GM18519 (cell line): ENCODE results near the gene ORMDL3.
"Not testable (repeated sequence)": the region's sequence is repeated elsewhere in the genome, so short reads cannot be mapped to it uniquely, and the experiment has no call there.

Source experiments
- ATAC-seq: cut with Tn5 transposase; IDR thresholded peaks from one replicate; pipeline ENCODE4 v1.9.1; 2021; ENCODE audit warnings: mild to moderate bottlenecking, moderate library complexity; ENCODE audit not compliant: unreplicated experiment, low FRiP score

ORMDL3 gene

DNA sequence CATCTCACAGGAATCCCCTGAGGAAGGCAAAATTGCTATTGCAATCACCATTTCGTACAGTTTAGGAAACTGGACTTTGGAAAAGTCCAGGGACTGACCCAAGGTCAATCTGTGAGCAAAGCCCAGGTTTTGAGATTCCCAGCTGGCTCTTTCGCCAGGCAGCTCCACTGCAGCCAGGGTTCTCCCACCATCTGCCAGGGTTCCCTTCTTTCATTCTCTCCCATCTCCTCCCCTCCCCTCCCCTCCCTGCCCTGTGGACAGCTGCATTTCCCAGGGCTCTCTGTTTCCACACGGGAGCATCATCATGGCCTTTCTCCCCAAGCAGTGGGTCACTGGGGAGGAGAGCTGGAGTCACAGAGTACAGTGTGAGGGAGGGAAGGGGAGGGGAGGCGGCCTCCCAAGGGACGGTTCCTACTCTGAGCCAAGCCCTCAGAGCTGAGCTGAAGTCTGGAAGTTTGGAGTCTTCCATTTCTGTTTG is 23.5 kb upstream of the ORMDL3 start:
- no peak for ATAC-seq

DNA sequence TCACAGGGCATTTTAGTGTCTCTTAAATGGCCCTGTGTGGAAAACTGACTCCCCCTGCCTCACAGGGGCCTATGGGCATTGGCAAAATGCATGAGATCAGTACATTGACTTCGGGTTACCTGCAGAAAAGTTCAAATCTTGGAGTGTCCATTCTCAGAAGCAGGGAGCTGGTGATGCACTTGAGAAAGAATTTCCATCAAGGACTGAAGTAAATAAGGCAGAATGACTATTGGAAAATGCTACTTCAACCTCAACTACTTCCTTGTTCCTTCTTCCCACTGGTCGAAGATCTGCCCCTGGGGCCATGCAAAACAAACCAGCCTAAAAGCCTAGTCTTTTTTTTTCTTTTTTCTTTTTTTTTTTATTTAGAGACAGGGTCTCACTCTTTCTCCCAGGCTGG is 21.6 kb upstream of the ORMDL3 start:
- no peak for ATAC-seq

DNA sequence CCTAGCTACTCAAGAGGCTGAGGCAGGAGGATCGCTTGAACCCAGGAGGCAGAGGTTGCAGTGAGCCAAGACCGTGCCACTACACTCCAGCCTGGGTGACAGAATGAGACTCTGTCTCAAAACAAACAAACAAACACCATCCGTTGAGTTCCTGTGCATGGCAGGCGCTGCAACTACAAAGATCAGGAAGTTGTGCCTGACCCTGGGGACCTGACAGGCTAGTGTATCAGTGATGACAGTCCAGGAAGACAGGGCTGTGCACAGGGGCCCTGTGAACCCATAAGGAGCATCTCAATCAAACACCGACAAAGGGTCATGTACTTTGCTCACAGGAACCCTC is 21.1 kb upstream of the ORMDL3 start:
- not testable (repeated sequence) for ATAC-seq

DNA sequence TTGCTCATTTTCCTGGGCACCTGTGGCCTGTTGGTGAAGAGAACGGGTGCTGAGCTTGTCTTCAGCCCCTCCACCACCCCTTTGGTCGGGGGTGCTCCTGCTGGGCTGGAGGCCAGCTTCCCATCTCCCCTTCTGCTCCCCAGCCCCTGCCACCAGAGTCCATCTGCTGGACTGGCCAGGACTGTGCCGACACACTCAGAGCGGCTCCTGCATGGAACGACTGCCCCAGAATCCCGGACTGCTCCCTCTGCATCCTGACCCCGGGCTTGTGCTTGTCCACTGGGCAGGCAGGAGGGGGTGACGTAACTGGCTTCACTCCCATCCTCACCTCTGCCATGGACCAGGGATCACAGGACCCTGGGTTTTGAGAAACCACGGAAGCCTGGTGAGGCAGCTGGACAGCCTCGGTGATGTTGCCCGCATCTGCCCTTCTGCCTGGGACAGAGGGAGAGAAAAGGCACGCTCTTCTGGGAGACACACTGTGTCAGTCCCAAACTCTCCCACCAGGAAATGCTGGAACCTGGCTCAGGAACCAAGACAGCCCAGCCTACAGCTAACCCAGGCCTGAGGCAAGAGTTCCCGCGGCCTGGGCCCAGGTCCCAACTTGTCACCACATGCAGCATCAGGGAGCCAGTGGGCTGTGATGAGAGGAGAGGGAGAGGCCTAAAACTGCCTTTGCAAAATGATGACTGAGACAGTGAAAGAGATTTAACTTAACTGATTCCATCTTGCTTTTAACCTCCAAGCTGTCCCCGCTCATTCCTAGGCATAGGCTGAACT is 19.3 kb upstream of the ORMDL3 start:
- no peak for ATAC-seq

DNA sequence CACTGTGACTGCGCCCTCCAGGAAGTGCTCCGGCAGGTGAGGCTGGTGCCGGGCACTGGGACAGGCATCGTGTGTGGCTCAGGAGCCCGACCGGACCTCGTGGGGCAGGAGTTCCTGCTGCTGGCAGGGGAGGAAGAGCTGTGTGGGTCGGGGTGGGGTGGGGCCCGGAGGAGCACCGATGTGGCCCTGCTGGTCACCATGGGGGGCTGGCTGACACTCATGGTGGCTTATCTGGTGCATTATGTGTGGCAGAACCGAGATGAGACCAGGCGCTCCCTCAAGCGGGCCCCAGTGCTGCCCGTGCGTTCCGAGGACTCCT is 17.0 kb upstream of the ORMDL3 start:
- no peak for ATAC-seq

DNA sequence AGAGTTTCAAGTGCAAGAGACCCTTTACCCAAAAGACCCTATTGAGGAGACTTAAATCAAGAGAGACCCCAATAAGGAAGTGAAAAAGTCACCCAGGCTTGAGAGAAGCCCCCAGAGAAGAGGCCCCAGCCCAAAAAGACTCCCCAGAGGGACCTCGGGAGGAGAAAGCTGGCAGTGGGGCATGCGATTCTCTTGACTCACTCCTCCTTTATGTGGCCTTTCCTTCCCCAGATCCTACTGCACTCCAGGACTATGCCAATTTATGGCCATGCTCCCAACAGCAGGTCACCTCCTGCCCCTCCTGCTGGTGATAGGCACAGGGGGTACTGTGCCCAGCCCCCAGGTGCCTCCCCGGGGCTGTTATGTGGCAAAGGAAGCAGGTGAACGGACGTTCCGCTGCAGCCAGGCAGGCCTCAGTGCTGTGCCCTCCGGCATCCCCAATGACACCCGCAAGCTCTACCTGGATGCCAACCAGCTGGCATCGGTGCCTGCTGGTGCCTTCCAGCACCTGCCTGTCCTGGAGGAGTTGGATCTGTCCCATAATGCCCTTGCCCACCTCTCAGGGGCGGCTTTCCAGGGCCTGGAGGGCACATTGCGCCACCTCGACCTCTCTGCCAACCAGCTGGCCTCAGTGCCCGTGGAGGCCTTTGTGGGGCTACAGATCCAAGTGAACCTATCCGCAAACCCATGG is 16.4 kb upstream of the ORMDL3 start:
- no peak for ATAC-seq

DNA sequence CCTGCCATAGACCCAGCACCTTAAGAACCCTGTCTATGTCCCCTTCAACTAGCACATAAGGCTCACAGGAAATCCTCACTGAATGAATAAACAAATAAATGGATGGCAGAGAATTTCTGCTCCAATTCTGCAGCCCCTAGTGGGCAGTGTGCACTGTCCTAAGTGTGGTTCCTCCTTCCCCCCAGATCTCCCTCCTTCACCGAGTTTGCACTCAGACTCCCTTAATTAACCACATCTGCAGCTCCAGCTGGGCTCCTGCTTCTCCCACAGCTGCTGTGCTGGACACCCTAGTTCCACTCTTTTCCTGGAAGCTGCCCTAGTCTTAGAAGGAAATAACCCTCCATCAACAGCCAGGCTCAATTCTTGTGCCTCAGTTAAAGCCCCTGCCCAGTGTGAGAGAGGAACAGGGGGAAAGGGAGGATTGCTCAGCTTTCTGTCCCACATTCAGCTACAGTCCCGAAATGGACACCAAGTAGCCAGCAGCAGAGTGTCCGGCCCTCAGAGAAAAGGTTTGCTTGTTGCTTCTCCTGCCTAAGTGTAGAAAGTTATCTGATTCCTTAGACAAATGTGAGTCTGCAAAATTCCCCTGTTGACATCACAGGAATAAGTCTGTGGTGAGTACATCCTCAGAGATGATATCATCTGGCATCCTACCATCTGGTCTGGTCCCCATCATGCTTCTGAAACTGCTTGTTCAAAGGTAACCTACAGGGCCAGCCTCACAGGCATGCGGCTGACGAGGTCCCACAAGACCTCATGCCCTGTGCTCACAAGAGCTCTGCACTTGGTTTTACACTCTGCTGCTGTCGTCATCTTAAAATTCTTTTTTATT is 12.4 kb upstream of the ORMDL3 start:
- no peak for ATAC-seq

DNA sequence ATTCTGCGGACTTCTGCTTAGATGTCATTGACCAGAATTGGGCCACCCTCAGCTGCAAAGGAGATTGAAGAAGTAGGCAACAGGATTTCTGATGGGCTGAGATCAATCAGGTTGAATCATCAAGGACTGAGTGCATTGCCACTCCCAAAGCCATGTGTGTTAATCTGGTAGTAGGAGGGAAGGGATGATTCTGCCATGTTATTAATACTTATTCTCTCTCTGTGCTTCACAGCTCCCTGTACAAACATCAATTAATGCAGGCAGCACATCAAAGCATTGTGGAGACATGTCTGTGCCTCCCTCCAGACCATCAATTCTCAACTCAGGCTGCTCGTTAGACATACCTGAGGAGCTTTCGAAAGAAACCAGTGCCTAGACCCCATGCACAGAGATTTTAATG is 11.7 kb upstream of the ORMDL3 start:
- ATAC-seq, result no peak

DNA sequence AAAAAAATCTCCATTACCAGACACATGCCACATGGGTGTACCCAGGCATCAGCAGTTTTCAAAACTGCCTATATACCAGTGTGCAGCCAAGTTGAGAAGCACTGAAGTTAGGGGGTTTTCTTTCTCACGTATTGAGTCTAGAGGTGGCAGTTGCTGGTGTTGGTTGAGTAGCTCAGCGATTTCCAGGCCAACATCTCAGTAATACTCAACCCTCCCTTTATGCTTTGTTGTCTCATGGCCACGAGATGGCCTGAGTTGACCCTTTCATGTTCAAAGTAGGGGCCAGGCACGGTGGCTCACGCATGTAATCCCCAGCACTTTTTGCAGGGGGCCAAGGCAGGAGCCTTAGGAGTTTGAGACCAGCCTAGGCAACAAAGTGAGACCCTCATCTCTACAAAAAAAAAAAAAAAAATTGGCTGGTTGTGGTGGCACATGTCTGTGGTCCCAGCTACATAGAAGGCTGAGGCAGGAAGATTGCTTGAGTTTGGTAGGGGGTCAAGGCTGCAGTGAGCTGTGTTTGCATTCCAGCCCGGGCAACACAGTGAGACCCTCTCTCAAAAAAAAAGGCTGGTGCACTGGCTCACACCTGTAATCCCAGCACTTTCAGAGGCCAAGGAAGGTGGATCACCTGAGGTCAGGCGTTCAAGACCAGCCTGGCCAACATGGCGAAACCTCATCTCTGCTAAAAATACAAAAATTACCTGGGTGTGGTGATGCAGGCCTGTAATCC is 10.9 kb upstream of the ORMDL3 start:
- no peak for ATAC-seq

DNA sequence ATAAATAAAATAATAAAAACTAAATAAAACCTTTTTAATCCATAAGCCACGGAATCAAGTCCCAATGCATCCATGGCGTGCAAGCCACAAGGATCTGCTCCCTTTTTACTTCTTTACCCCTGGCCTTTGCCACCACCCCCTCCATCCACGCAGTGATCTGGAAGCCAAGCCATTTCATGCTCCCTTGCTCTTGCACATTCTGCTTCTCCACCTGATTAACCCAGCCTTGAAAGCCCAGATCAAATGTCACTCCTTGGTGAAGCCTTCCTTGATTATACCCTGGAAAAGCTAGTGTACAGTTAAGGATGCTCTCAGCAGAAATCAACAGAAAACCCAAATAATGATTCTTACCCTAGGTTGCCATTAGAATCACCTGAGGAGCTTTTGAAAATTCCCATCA is 10.0 kb upstream of the ORMDL3 start:
- no peak for ATAC-seq

DNA sequence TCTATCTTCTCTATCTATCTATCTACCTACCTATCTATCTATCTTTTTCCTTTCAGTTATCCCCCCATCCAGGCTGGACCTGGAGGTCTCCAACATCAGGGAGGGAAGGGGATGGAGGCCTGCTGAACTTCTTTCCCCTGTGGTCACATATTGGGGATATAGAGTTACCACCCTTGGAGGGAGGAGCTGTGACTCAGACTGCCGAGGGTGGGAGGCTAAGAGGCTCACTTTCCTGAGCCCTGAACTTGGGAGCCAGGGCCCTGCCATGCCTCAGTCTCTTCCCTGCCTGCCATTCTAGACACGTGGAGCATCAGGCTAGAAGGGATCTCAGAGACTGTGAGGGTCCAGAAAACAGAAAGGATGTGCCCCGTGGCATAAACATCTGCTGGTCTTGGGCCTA is 8.5 kb upstream of the ORMDL3 start:
- no peak for ATAC-seq

DNA sequence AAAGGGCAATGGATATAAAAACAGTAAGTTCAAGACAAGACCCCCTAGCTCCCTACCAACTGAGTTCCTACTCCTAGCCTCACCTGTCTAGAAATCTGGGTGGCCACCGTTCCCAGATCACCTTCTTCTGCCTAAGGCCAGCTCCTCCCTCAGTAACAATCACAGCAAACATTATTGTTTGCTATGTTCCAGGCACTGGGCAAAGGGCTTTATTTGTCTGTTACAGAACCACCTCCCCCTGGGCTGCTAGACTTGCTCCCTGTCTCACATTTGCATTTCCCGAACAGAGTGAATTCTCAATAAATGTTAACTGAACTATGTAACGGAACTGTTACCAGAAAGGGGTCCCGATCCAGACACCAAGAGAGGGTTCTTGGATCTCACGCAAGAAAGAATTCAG is 6.9 kb upstream of the ORMDL3 start:
- no peak for ATAC-seq

DNA sequence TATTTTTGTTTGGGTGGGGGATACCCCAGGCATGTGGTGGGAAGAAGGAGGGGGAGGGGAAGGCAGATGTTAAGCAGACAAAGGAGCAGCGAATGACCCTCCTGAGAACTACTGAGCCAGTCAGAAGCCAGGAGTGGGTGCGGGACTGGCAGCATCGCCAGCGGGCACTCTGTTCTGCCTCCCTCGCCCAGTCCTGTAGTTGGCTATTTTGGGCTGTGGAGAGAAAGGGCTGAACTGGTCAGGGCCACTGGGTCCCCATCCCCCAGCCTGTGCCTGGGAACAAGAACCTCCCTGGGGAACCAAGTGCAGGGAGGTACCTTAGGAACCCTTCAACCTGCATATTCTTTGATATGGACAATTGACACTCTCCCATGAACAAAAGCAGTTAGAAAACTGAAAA is 6.5 kb upstream of the ORMDL3 start:
- ATAC-seq, result no peak

DNA sequence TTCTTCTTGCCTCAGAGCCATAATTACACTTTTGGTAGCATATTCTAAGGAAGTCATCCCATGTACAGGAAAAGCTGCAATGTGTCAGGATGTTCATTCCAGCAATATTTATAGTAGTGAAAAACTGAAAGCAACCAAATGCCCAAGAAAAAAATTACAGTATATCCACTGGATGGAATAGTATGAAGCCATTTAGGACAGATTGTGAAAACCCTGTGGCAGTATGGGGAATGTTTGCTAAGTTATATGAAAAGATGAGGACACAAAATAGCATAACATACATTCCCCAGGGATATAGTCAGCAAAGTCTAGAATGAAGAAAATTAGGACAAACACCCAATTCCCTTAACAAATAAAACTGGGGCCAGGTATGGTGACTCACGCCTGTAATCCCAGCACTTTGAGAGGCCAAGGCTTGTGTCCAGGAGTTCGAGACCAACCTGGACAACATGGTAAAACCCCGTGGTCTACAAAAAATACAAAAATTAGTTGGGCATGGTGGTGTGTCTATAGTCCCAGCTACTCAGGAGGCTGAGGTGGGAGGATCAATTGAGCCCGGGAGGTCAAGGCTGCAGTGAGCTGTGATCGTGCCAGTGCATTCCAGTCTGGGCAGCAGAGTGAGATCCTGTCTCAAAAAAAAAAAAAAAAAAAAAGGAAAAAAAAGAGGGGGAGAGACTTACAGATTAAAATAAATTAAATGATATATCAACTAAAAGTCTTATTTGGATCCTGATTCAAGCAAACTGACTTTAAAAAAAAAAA is 2.4 kb upstream of the ORMDL3 start:
- no peak for ATAC-seq

DNA sequence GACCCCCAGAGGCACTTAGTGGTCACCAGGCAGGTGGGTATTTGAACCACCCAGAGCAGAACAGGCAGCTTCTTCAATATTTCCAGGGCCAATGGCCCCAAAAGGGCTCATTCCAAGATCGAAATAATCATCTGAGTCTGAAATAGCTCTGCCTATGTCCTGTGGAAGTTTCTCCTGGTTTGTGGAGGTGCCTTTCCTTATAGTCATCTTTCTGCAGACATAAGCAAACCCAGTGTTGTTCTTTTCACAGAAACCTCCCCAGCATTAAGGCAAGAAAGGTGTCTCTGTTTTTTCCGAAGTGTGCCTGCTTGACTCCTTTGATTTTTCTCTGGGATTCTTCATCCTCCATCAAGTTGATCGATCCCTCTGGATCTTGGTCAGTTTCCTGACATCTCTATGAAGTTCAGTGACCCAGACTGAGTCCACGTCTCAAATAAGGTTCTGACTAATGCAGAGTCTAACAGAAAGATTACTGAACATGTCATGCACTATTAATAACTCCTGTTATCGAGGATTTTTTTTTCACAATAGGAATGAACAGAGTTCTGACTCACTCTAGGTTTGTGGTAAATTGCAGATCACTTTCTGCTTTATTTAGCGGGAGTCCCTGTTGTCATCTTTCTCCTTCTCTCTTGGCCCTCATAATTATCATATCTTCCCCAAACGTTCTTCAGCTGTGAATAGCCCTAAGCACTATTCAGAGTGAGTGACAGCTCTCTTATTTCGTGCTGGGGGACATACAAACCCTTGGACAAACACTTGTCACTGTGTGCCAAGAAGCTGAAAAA is 1.7 kb upstream of the ORMDL3 start:
- ATAC-seq, result no peak

DNA sequence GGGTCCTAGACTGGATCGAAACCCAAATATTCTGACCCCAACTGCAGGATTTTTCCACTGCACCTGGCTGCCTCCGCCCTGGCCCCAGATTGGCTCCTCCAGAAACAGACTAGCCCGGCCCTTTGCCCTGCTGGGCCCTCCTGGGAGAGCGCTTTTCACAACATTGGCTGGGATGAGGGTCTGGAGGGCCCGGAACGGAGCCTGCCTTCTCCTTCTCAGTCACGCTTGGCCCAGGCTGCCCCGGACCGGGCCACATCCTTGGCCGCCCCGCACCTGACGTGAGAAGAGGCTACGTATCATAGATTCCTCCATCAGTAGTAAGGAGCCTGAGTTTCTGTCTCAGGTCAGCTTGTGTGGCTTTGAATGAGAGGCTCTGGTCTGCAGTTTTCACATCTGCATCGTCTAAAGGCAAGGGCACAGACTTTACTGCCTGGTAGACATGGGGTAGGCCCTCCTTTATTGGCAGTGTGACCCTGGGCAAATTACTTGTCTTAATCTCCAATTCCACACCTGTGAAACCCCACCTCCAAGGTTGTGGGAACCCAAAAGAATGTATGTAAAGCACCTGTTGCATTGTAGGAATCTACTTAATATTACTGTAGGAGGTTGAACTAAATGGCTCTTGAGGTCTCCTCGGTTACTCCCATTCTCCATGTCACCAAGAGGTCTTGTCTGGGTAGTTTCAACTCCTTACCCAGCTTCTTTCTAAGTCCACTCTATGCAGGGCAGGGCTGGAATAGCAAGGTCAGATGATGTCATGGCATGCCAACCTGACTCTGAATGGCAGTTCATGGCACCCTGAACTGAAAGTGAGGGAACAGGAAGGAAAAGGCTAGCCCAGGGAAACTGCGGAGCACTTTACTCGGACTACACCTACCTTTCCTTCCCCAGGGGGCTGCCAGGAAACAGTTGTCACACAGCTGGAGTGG is 792 bp upstream of the ORMDL3 start:
- ATAC-seq, result no peak

DNA sequence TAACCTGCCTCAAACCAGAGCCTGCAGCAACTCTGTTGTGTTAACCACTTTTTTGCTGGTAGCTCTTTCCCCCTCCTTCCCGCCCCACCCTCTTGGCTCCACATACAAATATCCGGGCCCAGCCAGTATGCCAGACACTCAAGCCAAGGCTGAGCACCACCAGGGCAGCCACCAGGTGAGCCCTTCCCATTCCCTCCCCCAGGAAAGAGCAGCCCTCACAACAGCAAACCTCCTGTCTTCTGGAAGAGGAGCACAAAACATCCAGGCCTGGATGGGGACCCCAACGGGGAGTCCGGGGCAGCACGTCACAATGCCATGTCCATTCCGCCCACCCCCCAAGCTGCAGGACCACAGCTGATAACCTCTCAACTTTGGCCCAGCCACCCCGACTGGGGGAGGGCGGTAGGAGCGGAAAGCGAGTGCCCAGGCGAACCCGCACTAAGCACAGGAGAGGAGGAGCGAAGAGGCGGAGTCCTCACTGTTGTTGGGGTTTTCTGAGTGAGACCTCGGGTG is 757 bp downstream of the ORMDL3 start:
- ATAC-seq, result no peak

DNA sequence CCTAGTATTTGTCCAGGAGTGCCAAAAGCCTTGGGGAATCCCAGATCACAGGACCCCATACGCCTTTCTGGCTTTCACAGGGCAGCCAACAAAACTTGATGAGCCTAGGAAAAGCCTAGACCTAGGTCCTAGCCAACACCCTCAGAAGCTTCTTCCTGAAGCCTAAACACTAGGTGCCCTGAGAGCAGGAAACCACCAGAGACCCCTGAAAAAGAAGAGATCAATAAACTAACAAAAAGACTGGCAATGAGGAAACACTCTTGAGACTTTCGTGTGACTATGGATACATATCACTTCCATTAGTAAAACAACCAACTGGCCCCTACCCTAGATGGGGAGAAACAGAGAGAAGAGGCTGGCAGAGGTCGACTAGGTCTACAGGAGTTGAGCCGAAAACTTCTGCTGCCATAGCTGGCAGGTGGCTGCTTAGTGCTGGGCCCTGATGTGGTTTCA is 1.2 kb downstream of the ORMDL3 start:
- ATAC-seq, result no peak
